GM18517 (cell line): ENCODE data around the gene AP3M1.
"Not testable (repeated sequence)": the region's sequence is repeated elsewhere in the genome, so short reads cannot be mapped to it uniquely, and the experiment has no call there.

Experiments
- ATAC-seq: cut with Tn5 transposase; IDR thresholded peaks from one replicate; pipeline ENCODE4 v1.9.1; 2021; ENCODE audit warnings: mild to moderate bottlenecking, moderate library complexity; ENCODE audit not compliant: unreplicated experiment

AP3M1 gene

DNA sequence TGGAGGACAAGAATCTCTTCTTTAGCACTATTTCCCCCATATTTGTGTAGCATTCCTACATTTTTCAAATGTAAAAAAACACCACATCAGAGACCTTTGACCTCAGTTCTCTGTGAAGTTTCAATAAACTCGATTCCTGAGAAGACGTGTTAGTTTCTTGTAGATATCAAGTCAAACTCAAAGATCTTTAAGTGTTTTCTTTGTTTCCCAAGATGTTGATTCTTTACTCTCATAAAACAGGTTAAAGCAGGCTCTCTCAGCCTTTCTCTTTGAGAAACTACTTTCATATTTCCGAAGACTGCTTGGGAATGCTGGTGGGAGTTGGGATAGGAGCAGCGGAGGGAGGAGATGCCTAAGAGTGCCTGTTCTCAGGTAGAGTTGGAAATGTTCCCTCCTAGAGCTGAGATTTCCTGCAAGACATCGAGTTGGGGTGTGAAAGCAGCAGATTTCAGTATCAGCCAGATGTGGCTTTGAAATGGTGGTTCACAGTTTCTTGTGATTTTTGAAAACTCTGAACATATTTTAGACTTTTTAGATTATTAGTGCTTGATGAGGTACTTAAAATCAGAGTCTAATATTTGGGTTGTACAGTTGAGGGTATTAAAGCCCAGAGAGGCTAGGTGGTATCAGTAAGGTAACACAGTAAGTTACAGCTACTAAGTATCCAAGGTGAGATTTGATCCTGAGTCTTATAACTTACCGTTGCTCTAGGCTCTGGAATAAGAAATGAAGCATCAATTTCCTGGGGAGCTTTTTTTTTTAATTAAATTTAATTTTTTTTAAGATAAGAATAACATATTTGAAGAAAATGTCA is 14.3 kb upstream of the AP3M1 start:
- ATAC-seq, result no peak

DNA sequence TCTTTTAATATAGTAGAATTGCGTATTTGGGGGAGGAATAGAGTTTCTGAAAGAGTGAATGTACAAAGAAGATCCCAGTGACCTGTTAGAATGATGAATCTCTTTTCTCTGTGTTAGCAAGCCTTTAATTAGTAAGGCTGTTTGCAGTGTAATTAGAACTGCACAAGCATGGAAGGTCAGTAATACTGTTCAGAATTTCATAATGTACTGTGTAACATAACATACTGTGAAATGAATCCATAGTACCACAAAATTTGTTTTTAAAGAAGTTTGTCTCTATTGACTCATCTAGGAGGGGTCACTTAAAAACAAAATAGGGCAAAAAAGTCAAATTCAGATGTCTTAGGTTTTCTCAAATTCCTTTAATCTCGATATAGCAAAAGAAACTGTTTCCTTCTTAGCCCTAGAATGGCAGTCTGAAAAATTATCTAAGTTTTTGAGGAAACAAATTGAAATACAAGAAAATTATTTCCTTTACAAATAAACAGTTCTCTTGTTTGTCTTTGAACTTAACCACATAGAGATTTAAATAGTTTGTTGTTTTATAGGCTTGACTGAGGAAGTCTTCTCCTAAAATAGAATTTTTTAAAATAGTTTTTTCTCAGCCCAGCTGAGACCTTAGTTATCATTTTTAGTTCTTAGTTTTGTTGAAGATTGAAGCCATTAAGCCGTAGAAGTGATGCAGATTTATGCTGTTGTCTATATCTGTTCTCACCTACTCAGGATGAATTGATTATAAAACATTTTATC is 12.9 kb upstream of the AP3M1 start:
- no peak for ATAC-seq

DNA sequence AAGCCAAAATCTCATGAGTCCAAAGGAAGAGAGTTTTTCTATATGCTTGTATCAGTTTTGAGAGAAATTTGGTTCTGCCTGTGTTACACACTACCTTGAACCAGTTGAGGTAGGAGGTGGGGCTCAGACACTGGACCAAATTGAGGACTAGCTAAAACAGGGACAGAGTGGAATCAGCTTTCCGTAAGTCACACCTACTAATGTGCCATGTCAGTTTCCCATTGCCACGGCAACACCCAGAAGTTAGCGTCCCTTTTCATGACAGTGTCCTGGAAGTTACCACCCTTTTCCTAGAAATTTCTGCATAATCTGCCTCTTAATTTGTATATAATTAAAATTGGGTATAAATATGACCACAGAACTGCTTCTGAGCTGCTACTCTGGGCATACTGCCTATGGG is 9.4 kb upstream of the AP3M1 start:
- ATAC-seq, result no peak

DNA sequence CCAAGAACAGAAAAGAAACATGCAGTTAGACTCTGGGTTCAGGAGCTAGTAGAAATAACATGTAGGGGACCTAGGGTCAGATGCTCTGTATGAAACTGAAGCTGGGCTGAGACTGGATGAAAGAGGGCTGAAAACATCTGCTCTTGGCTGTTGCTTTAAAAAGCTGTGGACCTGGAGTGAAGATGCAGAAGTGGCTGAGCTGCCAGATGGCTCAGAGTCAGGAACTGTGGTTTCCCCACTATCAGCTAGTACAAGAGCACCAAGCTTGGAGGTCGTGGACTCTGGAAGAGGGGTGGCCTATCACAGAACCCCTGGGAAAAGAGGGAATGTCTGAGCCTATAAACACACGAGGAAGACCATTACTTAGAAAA is 6.3 kb upstream of the AP3M1 start:
- ATAC-seq, result no peak

DNA sequence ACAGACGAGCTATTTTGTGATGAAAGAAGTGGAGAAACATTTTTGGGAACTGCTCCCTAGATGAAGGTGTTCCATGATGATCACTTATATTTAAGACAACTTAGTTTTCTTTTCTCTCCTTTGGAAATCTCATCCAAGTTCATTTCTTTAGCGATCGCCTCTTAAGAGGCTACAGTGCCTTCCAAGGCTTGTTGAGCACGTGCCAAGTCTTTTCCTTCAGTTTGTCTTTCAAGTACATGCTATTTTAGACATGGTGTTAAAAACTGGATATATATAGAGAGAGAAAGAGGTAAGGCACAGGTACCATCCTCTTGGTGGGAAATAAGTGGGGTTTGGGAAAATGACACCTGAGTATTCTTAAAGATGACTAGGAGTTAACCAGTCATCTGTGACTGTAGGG is 3.0 kb upstream of the AP3M1 start:
- ATAC-seq, result no peak

DNA sequence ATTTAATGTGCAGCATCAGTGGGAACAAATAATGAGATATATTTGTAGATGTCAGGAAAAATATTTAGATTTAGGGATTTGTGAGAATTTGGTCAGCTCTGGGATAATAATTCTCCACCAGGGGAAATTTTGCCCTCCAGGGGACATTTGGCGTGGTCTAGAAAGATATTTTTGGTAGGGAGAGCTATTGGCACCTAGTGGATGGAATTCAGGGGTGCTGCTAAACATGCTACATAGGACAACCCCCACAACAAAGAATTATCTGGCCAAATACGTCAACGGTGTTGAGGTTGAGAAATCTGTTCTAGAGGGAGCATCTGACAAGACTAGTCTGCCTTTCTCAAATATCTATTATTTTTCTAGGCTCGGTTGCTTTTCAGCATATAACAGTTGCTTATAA is 2.5 kb upstream of the AP3M1 start:
- no peak for ATAC-seq

DNA sequence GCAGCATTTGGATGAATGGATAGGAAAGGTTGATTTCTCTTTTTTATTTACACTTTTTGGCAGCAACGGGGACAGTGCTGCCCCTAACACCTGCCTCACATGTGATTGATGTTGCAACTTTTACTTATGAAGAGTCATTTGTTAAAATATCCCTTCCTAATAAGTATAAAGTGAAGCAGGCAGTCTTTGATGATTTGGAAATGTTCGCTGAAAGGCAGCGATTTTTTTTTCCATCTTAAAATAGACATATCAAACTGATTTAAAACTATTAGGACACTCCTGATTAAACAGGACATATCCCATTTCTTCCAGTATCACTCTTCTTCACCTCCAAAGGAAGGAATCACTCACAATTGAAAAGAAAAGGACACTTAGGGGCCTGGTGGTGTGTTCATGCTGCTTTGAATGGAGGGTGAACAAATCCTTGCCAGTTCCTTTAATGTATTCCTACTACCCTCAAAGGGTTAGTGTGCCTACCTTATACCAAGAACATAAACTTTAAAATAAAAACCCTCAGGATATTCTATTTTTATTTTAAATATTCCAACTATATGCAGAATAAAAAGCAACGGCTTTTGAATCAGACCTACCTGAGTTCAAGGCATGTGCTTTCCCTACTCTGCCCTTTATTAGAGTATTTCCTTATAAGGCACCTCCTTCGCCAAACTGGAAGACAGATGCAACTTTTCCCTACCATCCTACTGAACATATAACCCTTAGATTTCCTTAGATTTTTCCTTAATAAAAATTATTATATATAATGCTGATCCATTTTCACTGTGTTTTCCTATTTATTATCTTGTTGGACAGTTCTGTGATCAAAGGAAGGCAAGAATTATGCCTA is 1.5 kb upstream of the AP3M1 start:
- peak; percentile 0 for ATAC-seq

DNA sequence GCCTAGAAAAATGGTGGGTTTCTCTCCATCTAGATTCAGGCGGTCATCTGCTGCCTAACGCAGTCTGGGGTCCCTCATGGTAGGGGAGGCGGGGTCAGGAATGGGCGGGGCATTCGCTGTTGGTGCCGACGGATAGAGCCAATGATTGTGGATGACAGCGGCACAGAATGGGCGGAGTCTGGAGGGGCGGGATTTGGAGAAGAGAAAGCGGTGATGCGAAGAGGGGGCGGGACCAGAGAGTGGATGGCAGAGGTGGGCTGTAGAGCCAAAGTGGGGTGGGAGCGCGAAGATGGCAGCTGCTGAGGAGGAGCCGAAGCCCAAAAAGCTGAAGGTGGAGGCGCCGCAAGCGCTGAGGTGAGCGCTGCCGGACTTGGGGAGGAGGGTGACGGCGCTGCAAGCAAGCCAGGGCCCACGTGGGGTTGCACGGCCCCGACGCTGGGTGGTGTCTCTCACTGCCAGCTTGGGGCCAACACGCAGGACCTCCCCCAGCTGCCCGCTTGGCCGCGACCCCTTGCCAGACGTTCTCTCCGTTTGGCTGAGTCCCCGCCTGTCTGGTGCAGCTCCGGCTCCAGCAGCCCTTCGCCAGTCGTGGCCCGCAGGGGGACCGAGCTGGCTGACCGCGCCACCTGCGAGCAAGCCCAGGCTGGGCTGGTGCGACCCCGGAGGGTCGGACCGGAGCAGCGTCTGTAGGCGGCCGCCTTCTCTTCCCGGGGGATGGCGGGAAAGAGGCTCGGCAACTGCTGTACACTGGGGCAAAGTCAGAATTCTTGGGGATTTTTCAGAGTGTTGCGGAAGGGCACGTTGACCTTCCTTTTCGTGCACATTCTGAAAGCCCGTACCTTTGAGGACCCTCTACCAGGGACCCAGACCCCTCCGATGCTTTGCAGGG is 606 bp upstream of the AP3M1 start, which contains the start of gene ADK:
Gene ADK, plus strand, starts transcription at position 232 of the 889 bp plus-strand sequence. Its CDS starts 58 bp downstream, at position 290.
- ATAC-seq, result peak; percentile 80

DNA sequence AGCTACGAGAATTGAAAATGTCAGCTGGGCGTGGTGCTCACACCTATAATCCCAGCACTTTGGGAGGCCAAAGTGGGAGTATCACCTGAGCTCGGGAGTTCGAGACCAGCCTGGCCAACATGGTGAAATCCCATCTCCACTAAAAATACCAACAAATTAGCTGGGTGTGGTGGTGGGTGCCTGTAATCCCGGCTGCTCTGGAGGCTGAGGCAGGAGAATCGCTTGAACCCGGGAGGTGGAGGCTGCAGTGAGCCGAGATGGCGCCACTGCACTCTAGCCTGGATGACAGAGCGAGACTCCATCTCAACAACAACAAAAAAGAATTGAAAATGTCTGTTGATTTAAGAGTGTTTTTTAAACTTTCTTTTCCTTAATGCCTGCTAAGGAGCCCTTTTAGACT is 3.6 kb downstream of the AP3M1 start:
- ATAC-seq, result not testable (repeated sequence)

DNA sequence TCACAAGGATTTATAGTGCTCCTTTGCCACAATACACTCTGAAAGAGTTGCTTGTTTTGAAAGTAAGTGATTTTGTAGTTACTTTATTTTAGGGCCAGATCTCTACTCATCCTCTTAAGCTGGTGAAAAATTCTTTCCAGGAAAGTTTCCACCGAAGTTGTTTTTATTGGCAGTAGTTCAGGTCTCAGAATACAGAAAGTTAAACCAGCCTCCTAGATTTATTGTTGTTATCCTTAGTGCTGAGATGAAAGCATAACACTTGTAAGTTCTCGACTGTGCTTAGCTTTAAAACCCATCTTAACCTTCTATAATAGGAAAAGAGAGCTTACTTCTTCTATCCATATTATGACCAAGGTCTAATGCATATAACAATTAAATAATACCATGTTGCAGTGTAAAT is 5.5 kb downstream of the AP3M1 start:
- ATAC-seq, result no peak

DNA sequence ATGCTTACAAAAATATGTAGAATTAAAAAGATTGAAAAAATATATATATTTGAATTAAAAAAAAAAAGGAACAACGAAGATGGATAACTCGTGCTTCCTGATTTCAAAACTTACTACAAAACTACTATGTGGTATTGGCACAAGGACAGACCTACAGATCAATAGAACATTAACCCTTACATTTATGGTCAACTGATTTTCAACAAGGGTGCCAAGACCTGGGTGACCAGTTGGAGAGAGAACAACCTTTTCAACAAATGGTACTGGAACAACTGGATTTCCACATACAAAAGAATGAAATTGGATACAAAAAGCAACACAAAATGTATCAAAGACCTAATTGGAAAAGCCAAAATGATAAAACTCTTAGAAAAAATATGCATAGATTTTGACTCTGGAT is 10.1 kb downstream of the AP3M1 start:
- no peak for ATAC-seq

DNA sequence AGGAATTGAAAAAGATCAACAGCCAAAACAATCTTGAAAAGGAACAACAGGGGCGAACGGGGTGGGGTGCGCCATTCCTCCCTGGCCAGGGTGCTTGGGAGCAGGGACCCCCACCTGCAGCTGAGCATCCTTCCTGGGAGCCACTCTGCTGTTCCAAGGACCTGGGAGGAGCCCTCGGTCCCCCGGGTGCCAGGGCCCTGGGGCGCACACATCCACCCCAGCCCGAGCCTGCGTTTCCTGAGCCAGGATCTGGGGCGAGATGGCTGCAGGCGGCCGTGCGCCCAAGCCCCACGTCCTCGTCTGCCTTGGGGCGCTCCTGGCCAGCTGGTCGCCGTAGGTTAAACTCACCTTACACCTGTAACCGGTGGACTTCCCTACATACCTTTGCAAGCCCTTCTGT is 10.6 kb downstream of the AP3M1 start:
- no peak for ATAC-seq

DNA sequence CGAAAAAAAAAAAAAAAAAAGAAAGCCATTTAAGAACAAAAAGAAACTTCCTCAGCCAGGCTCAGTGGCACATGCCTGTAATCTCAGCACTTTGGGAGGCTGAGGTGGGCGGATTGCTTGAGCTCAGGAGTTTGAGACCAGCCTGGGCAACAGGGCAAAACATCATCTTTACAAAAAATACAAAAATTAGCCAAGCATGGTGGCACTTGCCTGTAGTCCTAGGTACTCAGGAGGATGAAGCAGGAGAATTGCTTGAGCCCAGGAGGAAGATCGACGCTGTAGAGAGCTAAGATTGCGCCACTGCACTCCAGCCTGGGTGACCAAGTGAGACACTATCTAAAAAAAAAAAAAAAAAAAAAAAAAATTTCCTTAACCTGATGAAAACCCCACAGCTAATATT is 12.0 kb downstream of the AP3M1 start:
- ATAC-seq, result not testable (repeated sequence)

DNA sequence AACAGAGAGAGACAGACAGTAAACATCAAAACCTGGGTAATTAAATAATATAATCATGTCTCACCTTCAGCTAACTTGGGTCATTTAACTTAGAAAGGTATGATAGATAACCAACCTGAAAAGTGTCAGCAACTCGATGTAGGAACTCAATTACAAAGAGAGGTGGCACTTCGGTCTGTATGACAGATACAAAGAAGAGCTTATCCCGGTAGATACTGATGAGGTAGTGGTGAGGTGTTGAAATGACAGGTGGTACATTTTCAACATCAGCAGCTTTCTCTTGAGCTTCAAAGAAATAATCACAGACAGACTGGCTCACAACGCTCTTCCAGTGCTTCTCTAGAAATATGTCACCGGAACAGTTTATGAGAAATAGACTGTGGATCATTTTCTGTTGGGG is 12.6 kb downstream of the AP3M1 start:
- no peak for ATAC-seq

DNA sequence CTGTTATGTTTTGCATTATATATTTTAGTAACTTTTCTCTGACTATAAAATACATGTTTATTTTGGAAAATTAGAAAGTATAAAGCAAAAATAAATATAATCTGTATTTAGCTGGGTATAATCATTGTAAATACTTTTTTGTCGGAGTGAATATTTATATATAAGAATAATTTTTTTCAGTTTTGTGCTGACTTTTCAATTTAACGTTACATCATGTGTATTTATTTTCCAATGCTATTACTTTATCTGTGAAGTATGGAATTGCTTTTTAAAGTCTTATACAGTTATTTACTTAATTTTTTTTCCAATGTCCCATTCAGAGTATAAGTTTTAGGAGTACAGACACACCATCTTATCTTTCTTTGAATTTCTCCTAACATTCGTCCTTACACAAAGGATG is 15.2 kb downstream of the AP3M1 start:
- ATAC-seq, result no peak

DNA sequence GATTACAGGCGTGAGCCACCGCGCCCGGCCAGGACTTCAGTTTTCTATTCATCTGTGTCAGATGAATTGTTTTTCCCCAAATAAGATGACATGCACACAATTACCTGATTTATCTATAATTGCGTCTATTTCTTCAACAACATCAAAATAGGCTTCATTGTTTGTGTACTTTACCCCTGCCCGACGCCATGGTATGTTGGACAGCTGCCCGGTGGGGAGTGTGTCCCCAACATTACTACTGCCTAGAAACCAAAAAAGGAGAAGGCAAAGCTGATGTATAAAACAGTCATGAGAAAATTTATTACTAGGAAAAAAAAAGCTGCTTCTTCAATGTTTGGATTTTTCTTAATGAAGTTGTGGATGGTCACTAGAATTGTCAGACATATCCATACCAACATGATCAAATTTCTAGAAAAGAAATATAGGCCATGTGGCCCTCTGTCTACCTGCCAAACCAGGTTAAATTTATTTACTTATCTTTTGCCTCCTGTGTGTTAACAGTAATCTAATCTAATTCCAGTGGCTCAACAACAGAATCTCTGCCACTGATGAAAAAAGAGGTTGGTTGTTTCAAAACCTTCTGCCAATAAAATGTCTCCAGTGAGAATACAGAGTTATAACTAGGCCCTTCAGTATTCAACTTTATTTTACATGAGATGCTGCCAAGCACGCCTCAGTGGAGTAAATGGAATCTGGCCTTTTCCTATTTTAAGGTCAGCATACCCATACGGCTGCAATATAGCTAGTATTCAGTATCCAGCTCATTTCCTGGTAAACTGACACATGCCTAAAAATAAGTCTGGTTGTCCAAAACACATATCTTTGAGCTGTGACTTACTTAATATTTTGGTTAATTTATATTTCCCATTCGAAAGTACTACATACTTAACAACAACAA is 16.5 kb downstream of the AP3M1 start:
- ATAC-seq, result no peak

DNA sequence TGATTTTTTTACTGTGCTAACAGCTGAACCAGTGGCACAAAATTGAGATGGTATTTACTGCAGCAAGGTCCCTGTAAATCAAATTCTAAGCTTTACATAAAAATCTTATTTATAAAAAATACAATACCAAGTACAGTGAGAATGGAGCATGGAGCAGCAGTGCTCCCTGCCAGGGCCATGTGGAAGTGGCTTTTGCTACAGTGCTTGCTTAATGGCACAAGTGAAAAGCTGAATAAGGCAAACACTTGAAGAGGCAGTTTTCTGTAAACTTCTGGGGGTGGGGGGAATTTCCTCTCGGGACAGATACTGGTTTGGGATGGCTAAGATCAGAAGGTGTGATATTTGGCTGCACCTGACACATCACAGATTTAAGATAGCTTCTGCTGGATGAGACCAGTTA is 27.5 kb downstream of the AP3M1 start:
- no peak for ATAC-seq

DNA sequence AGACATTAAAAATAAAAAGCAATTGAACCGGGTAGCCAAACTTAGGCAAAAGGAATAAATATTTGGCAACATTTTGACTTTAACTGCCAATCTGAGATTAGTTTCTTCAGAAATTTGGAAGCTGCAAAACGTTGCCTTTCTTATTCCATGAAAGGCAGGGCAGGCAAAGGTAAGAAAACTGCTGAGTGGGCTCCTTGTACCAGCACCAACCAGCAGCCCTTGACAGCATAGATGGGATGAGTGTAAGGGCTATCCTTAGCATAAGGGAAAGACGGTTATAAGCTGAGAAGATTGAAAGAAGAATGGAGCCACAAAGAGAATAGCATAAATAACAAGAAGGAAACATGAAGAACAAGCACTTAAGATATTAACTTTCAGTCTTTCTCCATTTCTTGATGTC is 28.6 kb downstream of the AP3M1 start:
- ATAC-seq, result no peak

DNA sequence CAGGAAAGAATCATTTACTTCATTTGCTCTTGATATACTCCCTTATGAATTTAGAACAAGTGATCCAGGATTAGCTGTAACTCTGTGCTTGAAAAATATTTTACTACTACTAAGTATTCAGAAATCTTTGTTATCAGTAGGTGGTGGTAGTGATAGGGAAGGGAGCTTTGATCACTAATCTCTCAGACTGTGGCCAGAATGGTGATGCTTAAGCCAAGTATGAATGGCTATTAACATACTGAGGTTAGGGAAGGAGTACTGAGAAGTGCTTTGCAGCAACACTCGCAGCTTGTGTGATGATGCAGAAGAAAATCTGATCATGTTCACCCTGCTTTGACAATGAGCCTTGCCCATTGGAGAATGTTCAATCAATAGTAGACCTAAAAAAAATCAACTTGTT is 29.3 kb downstream of the AP3M1 start:
- no peak for ATAC-seq
